ENCODE data around the gene ELOA2.

GRCh38 chr18:47077111-47077510 is 41.7 kb upstream of the ELOA2 start:
- no peak for TF ChIP-seq POLR2A (IDR thresholded peaks at IDR 0.05; ENCODE audit: low read depth, low read length)
- no peak for TF ChIP-seq POLR2AphosphoS5 (IDR thresholded peaks at IDR 0.05; ENCODE audit: low read depth, low read length)
